ENCODE data around the gene PARN.

PARN gene

GRCh38 chr16:14496047-14496770 lies 133.9 kb downstream of the PARN start:
- H3K27ac ChIP-seq = no peak overlapping the region
- H3K36me3 ChIP-seq = no peaks in the 10 kb centered on the region
- no peaks in the 10 kb centered on the region for H3K27me3 ChIP-seq (ENCODE audit: insufficient read depth, low read depth, severe bottlenecking)
- DNase-seq = no peak
- H3K4me3 ChIP-seq (ENCODE audit: low read depth, low read length) = no peak overlapping the region
- H3K9me3 ChIP-seq (ENCODE audit: severe bottlenecking) = no peaks in the 10 kb centered on the region
- no peak for TF ChIP-seq CTCF (IDR thresholded peaks at IDR 0.05; ENCODE audit: low read depth, low read length)

- no peaks in the 10 kb centered on the region for H3K9me3 ChIP-seq (ENCODE audit: severe bottlenecking)
- H3K27me3 ChIP-seq (ENCODE audit: insufficient read depth, low read depth, severe bottlenecking) = no peaks in the 10 kb centered on the region
- DNase-seq = no peak
- H3K4me3 ChIP-seq (ENCODE audit: low read depth, low read length) = no peak overlapping the region
- no peaks in the 10 kb centered on the region for H3K36me3 ChIP-seq
- no peak for TF ChIP-seq CTCF (IDR thresholded peaks at IDR 0.05; ENCODE audit: low read depth, low read length)
- H3K27ac ChIP-seq = no peak overlapping the region
These were observed 134.6 kb downstream of the PARN start for GRCh38 chr16:14495213-14496046.

DNA sequence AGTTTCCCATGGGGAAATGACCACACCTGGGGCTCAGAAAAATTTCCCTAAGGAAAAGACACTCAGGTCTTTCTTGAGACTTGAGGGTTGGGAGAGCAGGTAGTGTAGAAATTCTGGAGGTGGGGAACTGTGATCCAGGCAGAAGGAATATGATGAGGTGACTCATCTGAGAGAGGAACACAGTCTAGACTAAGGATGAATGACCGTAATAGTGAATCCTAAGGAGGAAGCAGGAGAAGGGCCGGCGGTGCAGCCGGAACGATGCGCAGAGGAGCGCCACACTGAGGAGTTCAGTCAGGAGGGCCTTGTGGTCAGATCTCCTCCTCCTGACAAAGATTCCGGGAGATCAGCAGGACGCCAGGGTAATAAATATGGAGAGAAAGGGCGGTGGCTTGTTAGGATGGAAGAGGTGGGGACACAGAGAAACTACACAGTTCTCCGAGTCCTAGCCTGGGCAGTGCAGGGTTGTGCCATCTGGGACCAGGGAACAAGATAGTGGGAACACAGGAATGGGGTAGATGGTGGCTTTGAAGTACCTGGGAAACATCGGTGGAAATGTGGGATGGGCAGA lies 135.6 kb downstream of the PARN start:
- Histone ChIP-seq H3K27me3 (ENCODE audit: insufficient read depth, low read depth, severe bottlenecking) (no peaks in the 10 kb centered on the region), H3K36me3 (no peaks in the 10 kb centered on the region), H3K4me3 (ENCODE audit: low read depth, low read length) (no peak overlapping the region), H3K27ac (no peak overlapping the region), H3K9me3 (ENCODE audit: severe bottlenecking) (no peaks in the 10 kb centered on the region)
- no peak for TF ChIP-seq CTCF (IDR thresholded peaks at IDR 0.05; ENCODE audit: low read depth, low read length)
- no peak for DNase-seq

DNA sequence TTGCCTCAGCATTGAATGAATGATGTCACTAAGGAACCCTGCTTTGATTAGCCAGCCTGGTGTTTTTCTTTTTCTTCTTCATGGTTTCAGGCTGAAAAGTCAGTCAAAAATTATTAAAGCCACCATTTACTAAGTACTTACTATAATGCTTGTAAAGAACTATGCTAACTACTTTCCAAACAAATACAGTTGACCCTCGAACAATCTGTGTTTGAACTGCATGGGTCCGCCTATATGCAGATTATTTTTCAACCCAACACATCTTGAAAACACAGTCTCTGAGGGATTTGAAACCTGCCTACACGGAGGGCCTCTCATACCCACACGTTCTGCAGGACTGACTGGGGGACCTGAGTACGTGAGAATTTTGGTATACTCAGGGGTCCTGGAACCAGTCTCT lies 136.3 kb downstream of the PARN start:
- no peak overlapping the region for H3K4me3 ChIP-seq (ENCODE audit: low read depth, low read length)
- H3K27ac ChIP-seq = no peak overlapping the region

GRCh38 chr16:14492614-14493013 lies 137.4 kb downstream of the PARN start:
- TF ChIP-seq CTCF (IDR thresholded peaks at IDR 0.05; ENCODE audit: low read depth, low read length) = no peak
- Histone ChIP-seq H3K36me3 (no peaks in the 10 kb centered on the region), H3K27me3 (ENCODE audit: insufficient read depth, low read depth, severe bottlenecking) (no peaks in the 10 kb centered on the region), H3K9me3 (ENCODE audit: severe bottlenecking) (no peaks in the 10 kb centered on the region), H3K4me3 (ENCODE audit: low read depth, low read length) (no peak overlapping the region), H3K27ac (no peak overlapping the region)
- no peak for DNase-seq

More for the DNA sequence above, 136.3 kb downstream of the PARN start:
- no peak for DNase-seq
- Histone ChIP-seq H3K9me3 (ENCODE audit: severe bottlenecking) (no peaks in the 10 kb centered on the region), H3K36me3 (no peaks in the 10 kb centered on the region), H3K27me3 (ENCODE audit: insufficient read depth, low read depth, severe bottlenecking) (no peaks in the 10 kb centered on the region)
- no peak for TF ChIP-seq CTCF (IDR thresholded peaks at IDR 0.05; ENCODE audit: low read depth, low read length)
